NCI-H128 (cell line): ENCODE measurements around the gene OR52N2.

Source experiments
- DNase-seq: peaks from one replicate; lab custom pipeline; 2025; ENCODE audit not compliant: unreplicated experiment; lab: John Stamatoyannopoulos, UW

OR52N2 gene

DNA sequence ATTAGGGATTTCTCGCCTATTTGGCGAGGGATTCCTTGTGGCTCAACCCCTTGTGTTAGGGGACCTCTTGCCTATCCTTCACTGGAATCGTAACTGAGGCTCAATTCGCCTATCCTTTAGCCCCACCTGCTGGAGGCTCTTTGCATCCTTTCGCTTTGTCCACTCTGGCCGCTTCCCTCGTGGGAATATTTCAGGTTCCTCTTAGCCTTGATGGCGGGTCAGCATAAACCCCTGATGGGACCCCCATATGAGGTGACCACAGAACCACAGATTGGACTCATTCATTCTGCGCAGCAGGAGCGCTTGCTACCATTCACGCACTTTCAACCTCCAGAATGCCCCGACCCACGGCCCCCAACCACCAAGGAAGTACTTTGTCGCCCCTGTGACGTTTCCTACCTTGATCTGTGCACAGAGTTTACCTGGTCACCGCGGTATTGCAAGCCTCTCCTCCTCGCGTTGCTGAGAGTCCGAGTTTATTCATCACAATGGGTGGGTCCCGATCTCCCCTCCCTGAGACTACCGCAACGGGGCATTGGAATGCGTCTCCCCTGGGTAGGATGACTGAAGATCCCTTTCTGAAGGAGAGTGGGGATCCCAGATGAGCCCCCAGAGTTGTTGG is at the start of gene OR52N2:
Gene OR52N2, plus strand, starts transcription at position 425 of the 622 bp plus-strand sequence. CDS start 11,412 bp downstream, outside the sequence.
- DNase-seq, result no peak

DNA sequence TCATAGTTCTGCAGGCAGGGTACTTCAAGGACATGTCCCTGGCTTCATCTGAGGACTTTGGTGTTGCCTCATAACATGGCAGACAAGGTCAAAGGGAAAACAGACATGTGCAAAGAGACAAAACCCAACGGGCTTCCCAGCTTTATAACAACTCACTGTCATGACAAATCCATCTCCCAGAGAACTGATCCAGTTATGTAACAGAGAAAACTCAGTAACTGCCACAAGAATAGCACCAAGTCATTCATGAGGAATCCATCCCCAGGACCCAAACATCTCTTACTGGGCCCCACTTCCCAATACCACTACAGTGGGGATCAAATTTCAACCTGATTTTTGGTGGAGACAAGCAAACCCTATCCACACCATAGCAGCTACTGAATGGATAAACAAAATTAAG is 41.7 kb upstream of the OR52N2 start:
- no peak for DNase-seq

- DNase-seq, result no peak
Measured at GRCh38 chr11:5783255-5783654, 25.5 kb upstream of the OR52N2 start, which contains the start of gene OR52N5. Gene OR52N5, minus strand, starts transcription at chr11:5783355. Its CDS starts 4,721 bp downstream, at chr11:5778634.

- DNase-seq, result no peak
Measured at GRCh38 chr11:5791165-5791564, 17.6 kb upstream of the OR52N2 start, which contains the start of gene OR52N1. Gene OR52N1, minus strand, starts transcription at chr11:5791265. Its CDS starts 2,449 bp downstream, at chr11:5788816.

- no peak for DNase-seq
Measured at GRCh38 chr11:5796541-5796940, 12.2 kb upstream of the OR52N2 start.

GRCh38 chr11:5803982-5804381 is 4.7 kb upstream of the OR52N2 start:
- no peak for DNase-seq

GRCh38 chr11:5807580-5807979 is 1.1 kb upstream of the OR52N2 start:
- DNase-seq, result no peak

- no peak for DNase-seq
Measured at GRCh38 chr11:5809122-5809519, 397 bp downstream of the OR52N2 start.

DNA sequence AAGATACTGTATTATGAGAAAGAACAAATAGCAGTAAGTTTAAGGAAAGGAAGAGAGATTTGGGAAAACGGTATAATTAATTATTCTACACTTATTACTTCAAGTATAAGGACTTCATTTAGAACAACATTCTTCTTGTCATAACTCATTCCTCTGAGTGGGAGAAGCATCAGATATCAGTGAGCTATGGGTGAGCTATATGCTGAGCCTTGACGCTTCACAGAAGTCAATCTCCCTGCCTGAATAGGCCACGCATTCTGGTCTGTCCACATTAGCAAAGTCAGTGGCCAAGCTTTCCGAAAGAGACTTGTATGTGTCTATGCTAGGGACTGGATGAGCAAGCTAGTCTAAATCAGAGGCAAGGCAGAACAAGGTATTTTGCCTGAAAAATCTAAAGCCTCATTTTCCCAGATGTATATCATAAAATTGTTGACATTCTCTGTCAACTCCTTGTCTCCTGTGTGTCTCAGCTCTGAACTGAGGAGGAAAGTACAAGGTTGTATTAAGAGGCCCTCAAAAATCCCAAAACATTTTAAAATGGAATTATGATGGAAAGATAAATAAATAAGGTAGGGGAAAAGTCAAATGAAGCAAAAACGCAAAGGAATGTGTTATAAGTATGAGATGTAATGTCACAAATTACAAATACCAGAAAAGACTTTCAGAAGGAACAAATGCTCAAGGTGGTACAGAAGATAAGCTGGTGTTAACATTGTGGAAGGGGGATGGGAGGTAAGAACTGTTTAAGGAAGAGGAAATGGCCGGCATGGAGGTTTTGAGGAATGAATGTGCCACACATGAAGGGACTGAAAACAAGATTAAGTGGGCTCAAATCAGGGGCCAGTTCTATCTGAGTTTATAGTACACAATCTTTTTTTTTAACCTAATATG is 1.4 kb downstream of the OR52N2 start:
- no peak for DNase-seq

DNA sequence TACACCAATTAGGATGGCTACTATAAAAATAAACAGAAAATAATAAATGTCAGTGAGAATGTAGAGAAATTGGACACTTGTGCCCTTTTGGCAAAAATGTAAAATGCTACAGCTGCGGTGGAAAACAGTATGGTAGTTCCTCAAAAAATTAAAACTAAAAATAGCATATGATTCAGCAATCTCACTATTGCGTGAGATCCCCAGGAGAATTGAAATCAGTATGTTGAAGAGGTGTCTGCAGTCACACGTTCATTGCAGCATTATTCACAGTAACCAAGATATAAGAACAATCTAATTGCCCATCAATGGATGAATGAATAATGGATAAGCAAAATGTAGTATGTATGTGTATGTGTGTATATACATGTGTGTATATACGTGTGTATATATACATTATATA is 6.8 kb downstream of the OR52N2 start:
- DNase-seq, result no peak

DNA sequence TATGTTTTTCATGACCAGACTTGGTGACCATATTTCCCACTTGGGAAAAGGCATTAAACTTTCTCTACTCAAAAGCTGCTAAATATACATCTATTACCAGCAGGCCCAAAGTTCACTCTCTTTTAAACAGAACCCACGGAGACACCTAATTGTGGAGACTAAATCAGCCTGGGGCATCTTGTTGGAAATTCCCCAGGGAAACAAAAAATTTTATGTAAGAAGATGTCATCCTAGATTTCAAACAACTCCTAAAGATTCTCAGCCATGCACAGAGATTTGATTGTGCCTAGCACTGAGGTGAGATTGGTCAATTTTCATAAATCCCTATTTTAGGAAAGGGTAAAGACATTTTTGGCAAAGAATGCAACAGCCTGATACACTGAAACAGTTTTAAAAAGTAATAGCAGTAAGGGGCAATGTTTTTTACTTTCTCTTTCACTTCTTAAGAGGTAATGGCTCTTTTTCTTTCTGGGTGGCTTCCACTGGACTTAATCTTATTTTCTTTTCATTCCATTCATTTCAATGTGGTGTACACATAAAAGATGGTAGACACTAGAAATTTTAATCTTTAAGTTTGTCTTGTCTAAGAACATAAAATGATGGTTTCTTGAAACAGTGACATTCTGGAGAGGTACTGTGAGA is 9.6 kb downstream of the OR52N2 start:
- DNase-seq, result no peak

DNA sequence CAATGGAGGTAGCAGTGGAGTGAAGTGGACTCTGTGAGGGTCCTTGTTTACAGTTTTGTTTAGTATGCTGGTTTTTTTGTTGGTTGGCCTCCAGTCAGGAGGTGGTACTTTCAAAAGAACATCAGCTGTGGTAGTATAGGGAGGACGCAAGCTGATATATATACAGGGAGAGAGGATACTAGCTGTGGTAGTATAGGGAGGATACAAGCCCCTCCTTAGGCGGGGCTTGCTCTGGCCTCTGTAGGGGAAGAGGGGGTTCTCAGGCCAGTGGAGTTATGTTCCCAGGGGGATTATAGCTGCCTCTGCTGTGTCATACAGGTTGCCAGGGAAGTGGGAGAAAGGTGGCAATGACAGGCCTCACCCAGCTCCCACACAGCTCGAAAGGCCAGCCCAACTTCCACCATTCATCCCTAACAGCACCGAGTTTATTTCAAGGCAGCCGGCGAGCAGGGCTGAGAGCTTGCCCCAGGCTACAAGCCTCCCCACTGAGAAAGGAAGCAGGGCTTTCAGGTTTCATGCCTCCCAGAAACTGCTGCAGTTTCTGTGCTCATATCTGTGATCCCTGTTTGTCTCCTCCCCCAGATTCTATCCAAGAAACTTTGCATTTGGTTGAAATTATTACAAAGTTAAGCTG is 22.6 kb downstream of the OR52N2 start:
- DNase-seq, result no peak

DNA sequence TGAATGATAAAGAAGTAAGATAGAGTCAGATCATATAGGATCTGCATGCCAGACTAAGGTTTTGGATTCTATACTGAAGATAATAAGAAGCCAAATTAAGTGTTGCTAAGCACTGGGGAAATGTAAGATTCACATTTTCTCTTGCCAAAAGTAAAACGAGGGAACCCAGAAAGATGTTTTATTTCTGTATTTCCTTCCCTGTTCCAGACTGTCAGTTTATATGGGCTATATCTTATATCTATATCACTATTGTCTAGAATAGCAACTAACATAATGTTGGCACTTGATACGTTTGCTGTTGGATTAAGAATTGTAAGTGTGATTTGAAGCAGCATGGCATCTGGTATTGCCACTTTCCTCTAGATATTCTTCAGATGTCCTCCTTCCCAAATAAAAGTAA is 24.7 kb downstream of the OR52N2 start:
- no peak for DNase-seq

DNA sequence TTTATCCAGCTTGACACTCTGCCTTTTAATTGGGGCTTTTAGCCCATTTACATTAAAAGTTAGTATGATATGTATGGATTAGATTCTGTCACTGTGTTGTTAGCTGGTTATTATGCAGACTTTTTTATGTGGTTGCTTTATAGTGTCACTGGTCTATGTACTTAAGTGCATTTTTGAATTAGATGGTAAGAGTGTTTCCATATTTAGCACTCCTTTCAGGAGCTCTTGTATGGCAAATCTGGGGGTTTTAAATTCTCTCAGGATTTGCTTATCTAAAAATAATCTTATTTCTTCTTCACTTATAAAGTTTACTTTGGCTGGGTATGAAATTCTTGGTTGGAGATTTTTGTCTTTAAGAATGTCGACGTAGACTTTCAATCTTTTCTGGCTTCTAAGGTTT is 29.0 kb downstream of the OR52N2 start:
- DNase-seq, result no peak

DNA sequence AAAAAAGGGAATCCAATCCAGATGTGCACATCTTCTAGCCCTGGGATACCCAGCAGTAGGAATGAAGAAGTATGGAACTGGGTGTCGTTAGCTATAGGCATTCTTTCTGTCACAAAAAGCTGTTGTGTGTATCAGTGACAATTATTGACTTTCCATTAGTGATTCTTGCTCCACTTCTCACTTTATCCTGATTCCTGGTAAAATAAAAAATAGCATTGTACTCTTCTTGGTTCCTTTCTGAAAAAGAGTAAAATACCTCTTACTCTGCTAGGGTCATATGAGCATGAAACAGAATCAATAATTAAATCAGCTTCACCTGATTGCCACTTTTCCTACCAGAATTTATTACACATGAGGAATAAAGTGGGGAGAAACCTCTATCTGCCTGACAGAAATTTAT is 33.1 kb downstream of the OR52N2 start, which contains the start of gene OR52E6:
Gene OR52E6, minus strand, starts transcription at position 101 of the 400 bp plus-strand sequence. Its CDS starts 0 bp downstream, at position 101.
- DNase-seq, result no peak

GRCh38 chr11:5846701-5847100 is 38.0 kb downstream of the OR52N2 start:
- DNase-seq, result no peak

DNA sequence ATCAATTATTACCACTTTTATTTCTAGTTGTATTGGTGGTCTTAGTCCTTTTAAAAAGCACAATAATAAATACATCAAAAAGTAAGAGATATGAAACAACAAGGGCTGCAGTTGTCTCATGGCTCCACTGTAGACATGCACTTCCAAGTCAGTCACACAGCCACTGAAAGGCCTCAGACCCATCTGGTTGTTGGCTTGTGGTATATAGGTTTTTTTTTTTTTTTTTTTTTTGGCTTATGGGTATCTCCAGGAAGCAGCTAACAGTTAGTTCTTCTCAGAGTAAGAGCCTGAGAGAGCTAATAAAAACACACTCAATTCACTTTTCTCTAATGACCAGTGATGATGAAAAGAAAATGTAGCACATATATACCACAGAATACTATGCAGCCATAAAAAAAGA is 39.0 kb downstream of the OR52N2 start:
- DNase-seq, result no peak

DNA sequence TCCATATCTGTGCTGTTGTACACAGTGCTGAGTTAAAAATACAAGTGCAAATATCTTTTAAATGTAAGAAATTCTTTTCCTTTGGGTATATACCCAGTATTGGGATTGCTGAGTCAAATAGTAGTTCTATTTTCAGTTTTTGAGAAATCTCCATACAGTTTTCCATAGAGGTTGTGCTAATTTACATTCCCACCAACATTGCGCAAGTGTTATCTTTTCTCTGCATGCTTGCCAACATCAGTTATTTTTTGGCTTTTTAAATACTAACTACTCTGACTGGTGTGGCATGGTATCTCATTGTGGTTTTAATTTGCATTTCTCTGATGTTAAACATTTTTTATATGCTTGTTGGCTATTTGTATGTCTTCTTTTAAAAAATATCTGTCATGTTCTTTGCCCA is 42.3 kb downstream of the OR52N2 start:
- DNase-seq, result no peak

DNA sequence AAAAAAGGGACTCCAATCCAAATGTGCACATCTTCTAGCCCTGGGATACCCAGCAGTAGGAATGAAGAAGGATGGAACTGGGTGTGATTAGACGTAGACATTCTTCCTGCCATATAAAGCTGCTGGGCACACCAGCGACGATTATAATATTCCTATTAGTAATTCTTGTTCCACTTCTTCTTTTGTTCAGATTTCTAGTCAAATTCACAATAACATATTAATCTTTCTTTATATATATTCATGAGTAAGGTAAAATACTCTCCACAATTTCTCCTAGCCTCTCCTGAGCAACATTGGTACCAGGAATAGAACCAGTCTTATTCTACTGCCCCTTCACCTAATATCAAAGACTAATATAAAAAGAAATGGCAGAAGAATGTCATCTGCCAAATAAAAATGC is 48.9 kb downstream of the OR52N2 start, which contains the start of gene OR52E8:
Gene OR52E8, minus strand, starts transcription at position 101 of the 400 bp plus-strand sequence. Its CDS starts 0 bp downstream, at position 101.
- no peak for DNase-seq

DNA sequence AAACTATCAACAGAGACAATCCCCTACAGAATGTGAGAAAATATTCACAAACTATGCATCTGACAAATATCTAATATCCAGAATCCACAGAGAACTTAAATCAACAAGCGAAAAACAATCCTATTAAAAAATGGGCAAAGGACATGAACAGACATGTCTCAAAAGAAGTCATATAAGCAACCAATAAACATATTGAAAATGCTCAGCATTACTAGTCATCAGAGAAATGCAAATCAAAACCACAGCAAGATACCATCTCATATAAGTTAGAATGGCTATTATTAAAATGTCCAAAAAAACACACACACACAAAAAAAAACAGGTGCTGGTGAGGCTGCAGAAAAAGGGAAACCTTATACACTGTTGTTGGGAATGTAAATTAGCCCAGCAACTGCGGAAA is 57.1 kb downstream of the OR52N2 start:
- no peak for DNase-seq
